ENCODE data around the gene AKAP13.
A peak's percentile ranks its signal among the peaks of the same experiment; 100 is the strongest.
"Not testable (repeated sequence)": the region's sequence is repeated elsewhere in the genome, so short reads cannot be mapped to it uniquely, and the experiment has no call there.

AKAP13 gene

GRCh38 chr15:85380217-85380811 is at the start of gene AKAP13:
TSS of gene AKAP13 (plus strand) at chr15:85380603. CDS start at chr15:85485721, 105,118 bp downstream.
- peak; percentile 99 for DNase-seq

- peak; percentile 95 for DNase-seq
Measured at GRCh38 chr15:85330901-85331588, 49.4 kb upstream of the AKAP13 start.

- no peak for DNase-seq
Measured at GRCh38 chr15:85331655-85332285, 48.6 kb upstream of the AKAP13 start.

DNA sequence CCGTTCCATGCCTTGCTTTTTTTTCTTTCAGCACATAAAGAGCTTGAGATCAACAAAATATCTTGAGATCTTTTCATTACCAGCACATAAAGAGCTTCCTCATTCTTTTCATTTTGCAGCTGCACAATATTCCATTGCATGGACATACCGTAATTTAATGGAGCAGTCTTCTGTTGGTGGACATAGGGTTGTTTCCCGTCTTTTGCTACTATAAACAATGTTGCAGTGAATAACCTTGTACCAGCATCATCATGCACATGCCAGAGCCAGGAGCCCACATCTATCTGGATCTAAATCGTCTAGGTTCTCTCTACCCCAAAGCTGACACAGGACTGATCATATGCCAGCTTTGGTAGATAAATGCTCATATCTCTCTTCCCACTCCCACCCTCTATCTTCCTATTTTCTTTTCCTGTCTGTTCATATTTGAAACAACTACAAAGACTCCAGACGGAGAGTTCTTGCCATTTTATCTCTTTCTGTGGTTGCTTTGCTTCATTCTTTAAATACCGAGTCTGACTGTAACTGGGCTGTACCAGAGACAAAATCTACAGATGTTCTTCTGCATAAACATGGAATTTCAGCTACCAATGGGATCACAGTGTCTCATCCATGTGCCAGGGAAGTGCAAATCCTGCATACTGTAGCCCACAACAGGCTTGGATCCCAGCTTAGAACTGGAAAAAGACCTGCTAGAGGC is 47.1 kb upstream of the AKAP13 start:
- DNase-seq = no peak

DNA sequence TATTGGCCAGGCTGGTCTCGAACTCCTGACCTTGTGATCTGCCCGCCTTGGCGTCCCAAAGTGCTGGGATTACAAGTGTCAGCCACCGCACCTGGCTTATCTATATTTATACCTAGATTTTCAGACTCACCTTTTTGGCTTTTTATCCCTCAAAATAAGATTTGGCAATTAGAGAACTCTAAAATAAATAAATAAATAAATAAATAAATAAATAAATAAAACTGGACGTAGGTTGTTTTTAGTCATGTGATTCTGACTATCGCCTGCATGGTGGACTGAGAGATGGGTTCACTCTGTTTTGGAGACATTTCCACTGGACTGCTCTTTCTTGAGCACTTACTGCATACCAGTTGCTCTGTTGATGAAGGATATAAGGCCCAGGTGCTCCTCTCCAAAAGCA is 46.2 kb upstream of the AKAP13 start:
- no peak for DNase-seq

DNA sequence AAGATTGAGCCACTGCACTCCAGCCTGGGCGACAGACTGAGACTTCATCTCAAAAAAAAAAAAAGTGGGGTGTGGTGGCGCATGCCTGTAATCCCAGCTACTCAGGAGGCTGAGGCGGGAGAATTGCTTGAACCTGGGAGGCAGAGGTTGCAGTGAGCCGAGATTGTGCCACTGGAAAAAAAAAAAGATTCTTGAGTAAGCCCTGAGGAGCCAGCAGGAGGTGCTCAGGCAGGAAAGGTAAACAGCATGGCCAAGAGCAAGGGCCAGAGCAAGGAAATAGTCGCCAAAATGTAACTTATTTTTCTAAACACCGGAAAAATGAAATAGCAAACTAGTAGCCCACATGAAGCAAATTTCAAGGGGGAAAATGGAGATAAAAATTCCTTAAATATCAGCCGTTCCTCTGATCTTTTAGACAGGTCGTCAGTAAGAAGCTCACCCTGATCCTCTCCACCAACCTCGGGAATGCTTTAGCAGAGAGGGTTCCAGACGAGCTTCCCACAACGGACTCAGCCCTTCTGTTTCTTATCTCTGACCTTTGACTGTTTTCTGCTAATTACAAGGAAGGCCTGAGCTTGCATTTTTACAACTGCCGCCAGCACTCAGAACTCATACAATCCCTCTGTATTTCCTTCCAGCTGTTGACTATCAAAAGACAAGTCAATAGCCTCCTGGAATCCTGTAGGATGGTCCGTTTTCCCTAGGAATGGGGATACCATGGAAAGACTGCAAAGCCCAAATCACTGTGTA is 45.0 kb upstream of the AKAP13 start:
- DNase-seq = no peak

DNA sequence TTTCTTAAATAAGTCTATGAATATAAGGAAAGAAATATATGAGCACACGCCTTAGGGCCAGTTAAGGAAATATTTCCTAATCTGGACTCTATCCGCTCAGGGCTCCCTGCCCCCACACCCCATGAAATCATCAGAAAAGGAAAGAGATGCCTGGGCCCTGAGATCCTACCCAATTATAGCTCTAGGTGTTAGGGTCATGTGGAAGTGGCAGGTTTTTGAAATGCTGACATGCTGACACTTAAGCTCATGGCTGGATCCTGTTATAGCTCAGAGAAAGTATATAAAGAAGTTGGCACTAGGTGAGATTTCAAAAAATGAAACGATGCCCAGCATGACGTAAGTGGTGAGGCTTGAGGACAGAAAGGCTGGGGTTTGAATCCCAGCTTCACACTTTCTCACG is 43.5 kb upstream of the AKAP13 start:
- DNase-seq = no peak

DNA sequence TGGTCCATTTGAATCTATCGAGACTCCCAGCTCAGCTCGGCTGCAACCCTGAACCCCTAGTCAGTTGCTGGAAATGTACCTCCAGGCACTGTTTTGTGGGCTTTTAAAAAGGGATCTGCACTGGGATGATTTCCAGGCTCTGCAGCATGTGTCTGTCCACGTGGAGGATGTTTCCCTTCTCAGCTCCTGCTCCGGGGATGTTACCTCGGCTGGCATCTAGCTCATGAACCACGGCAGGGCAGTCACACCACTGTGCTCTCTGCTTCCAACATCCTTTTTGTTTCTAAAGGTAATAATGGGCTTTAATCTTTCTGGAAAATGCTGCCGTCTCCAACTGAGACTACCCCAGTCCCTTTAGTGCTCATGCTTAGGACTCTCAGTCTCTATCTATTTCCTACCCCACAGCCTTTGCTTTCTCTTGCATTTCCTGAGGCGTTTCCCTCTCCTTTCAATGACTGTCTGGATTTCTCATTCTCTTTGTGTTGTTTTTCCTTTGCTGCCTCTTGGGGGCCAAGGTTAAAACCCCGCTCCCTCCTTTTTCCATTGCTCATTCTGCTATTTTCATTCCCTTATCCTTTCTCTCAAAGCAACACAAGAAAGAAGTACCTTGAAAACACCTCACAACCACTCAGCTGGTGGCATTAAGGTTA is 42.9 kb upstream of the AKAP13 start:
- DNase-seq = no peak

DNA sequence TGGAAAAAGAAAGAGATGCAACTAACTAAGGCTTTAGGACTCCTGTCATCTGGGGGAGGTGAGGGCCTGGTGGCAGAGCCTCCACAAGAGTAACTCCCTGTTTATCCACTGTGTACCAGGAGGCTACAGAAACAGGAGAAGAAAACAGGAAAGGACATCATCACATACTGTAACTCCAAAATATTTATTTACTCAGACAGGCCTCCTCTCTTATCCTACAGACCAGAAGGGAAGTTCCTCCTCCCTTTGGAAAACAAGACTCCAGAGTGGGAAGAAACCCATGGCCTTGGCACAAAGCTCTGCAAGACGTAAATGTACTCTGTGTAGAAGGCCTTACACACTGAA is 40.1 kb upstream of the AKAP13 start:
- DNase-seq = no peak

GRCh38 chr15:85340852-85341251 is 39.6 kb upstream of the AKAP13 start:
- no peak for DNase-seq

GRCh38 chr15:85342163-85342562 is 38.2 kb upstream of the AKAP13 start:
- DNase-seq = not testable (repeated sequence)

- not testable (repeated sequence) for DNase-seq
Measured at GRCh38 chr15:85343443-85343842, 37.0 kb upstream of the AKAP13 start.

GRCh38 chr15:85344241-85344640 is 36.2 kb upstream of the AKAP13 start:
- DNase-seq = not testable (repeated sequence)

- not testable (repeated sequence) for DNase-seq
Measured at GRCh38 chr15:85344653-85345114, 35.7 kb upstream of the AKAP13 start.

- DNase-seq = not testable (repeated sequence)
Measured at GRCh38 chr15:85345196-85345918, 35.0 kb upstream of the AKAP13 start.

GRCh38 chr15:85346462-85347084 is 33.8 kb upstream of the AKAP13 start:
- DNase-seq = peak; percentile 21

- not testable (repeated sequence) for DNase-seq
Measured at GRCh38 chr15:85347264-85348047, 32.9 kb upstream of the AKAP13 start.

- not testable (repeated sequence) for DNase-seq
Measured at GRCh38 chr15:85348048-85348766, 32.2 kb upstream of the AKAP13 start.

DNA sequence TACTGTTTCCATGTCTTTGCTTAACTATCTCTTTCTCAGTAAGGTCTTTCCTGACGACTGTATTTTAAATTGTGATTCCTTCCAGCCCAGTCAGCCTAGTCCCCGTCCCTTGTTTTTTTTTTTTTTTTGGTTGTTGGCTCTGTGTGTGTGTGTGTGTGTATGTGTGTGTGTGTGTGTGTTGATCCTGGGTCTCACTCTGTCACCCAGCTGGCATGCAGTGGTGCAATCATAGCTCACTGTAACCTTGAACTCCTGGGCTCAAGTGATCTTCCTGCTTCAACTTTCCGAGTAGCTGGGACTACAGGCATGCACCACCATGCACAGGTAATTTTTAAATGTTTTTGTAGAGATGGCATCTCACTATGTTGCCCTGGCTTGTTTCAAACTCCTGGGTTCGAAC is 31.3 kb upstream of the AKAP13 start:
- DNase-seq = not testable (repeated sequence)

DNA sequence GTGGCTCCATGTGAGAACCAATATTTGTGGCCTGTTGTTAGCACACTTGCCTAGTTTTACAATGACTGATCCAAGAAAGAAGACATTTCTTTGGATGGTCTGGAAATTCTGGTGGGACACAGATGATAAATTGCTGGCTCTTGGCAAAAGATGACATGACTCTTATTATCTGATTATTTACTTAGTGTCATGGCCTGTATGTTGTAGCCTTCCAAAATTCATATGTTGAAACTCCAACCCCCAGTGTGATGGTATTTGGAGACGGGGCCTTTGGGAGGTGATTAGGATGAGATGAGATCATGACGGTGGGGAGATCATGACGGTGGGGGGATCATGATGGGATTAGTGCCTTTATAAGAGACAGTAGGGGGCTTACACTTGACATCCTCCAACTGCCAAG is 30.0 kb upstream of the AKAP13 start:
- no peak for DNase-seq
